GM18951 (cell line): Measurements from ENCODE around the gene KIFC3.
"Not testable (repeated sequence)": the region's sequence is repeated elsewhere in the genome, so short reads cannot be mapped to it uniquely, and the experiment has no call there.

ENCODE experiments used
- POLR2A ChIP-seq: IDR thresholded peaks from 4 replicates; pipeline ENCODE4 v1.6.1; 2011; ENCODE audit warnings: mild to moderate bottlenecking; ENCODE audit not compliant: insufficient read length, insufficient read depth; ENCODE audit errors: extremely low read depth
- in situ Hi-C: fragments of 300-500 bp; cut with MboI; formaldehyde crosslinking; loops from one replicate; pipeline ENCODE4 v1.12.0; 2022; ENCODE audit warnings: low sequenced_read_pairs, mixed read lengths, inconsistent platforms; ENCODE audit not compliant: unreplicated experiment

Gene KIFC3

GRCh38 chr16:57818377-57819064 lies 16.2 kb upstream of the KIFC3 start:
- TF ChIP-seq POLR2A, result no peak
- in situ Hi-C loops, result no loop called here

GRCh38 chr16:57817680-57818079 lies 15.4 kb upstream of the KIFC3 start:
- in situ Hi-C loops, result no loop called here
- TF ChIP-seq POLR2A, result no peak

- in situ Hi-C loops, result no loop called here
- TF ChIP-seq POLR2A, result no peak
Measured at GRCh38 chr16:57815987-57816745, 13.9 kb upstream of the KIFC3 start.

DNA sequence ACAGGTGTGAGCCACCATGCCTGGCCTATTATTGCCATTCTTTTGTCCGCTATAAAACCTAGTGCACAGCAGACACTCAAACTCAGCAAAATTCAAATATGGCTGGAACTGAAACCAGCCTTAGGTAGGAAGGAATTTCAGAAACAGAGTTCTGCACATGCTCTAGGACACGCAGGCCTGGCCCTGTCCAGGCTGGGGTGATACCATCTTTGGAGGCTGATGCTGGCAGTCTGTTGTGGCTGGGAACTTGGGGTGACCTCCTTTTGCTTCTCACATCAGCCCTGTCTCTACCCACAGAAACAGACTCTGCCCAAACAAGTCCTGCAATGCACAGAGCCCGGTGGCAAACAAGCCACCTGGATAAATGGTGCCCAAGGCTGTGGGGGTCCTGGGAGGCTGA lies 12.6 kb upstream of the KIFC3 start:
- in situ Hi-C loops, result no loop called here
- no peak for TF ChIP-seq POLR2A

DNA sequence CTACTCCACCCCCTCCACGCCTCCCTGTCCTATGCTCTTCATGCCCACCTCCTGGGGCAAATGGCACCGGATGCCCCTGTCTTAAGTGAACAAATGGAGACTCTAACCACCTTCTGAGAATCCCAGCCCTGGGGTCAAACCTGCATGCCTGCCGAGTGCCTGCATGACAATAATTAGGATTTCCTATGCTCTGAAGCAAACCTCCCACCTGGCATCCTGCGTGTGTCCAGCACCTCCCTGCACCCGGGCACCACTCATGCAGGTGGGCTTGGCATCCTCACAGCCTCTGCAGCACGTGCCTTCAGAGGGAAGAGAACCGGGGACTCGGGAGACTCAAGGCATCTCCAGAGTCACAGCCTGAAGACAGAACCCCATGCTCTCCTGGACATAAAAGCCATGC lies 11.2 kb upstream of the KIFC3 start:
- in situ Hi-C loops, result no loop called here
- TF ChIP-seq POLR2A, result no peak

- in situ Hi-C loops, result not testable (repeated sequence)
Measured at GRCh38 chr16:57811340-57811739, 9.0 kb upstream of the KIFC3 start.

GRCh38 chr16:57810197-57811031 lies 8.1 kb upstream of the KIFC3 start:
- in situ Hi-C loops, result no loop called here
- peak; percentile 64 for TF ChIP-seq POLR2A

GRCh38 chr16:57809276-57810196 lies 7.2 kb upstream of the KIFC3 start:
- no peak for TF ChIP-seq POLR2A
- in situ Hi-C loops, result no loop called here

DNA sequence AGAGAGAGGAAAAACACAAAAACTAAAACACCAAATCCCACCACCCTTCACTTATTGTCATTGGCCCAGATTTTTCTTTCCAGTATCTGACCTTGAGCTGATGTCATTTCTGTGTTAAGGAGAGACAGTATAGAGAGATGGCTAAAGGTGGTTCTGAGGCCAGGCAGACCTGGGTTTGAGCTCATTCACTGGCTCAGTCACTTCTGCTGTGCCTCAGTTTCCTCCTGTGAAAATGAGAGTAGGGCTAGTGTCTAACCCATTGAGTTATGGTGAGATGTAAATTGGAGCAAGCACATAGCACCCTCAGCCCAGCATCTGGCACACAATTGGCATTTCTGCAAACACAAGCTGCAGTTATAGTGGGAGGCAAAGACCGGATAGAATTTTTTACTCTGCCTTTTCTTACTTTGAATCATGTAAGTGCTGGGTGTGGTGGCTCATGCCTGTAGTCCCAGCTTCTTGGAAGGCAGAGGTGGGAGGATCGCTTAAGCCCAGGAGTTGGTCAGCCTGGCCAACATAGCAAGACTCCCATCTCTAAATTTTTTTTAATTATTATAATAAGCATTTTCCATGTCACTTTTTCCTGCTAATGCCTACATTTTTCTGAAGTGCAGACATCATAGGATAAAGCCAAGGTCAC lies 6.4 kb upstream of the KIFC3 start:
- in situ Hi-C loops, result no loop called here
- no peak for TF ChIP-seq POLR2A

DNA sequence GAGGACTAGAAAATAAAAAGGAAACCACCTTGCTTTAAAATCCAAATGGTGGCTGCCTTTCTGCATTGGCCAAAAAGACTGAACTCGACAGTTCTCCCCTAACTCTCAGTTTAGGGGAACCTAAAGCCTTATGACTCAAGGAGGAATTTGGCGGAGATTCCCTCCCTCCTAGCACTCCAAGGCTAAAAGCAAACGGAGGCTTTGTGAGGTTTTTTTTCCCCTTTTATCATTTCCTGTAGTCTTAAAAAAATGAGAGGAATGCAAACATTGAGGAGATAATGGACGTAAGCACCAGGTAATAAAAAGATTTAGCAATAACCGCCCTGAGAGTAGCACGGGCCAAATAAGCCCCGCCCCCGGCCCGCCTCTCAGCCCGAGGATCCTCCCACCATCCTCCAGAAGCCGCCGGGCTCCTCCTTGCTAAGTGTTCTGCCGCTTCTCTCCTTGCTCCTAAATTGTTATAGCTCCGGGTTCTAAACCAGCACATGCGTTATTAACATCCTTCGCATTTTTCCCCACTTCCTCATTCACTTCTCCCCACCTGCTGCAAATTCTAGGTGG lies 5.8 kb upstream of the KIFC3 start:
- TF ChIP-seq POLR2A, result no peak
- in situ Hi-C loops, result no loop called here

DNA sequence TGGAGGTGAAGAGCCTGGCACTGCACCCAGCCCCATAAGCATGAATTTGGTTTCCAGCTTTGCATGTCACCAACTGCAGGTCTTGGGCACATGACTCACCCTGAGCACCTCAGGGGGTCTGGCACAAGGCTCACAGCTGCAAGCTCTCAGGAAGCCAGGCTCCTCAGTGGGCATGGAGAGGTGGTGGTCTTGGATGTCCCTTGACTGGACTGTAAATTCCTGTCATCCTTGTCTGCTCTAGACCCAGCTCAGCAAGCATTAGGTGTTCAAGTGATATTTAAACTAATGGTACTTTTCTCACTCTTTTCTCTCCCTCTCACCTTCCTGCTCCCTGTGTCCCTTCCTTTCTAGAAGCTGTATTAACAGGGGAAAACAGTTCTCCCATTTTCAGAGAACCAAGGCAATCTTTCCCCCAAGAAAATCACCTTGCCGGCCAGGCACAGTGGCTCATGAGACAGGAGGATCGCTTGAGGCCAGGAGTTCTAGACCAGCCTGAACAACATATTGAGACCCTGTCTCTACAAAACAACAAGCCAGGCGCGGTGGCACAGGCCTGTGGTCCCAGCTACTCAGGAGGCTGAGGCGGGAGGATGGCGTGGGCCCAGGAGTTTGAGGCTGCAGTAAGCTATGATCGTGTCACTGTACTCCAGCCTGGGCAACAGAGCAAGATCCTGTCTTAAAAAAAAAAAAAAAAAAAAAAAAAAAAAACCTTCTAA lies 5.1 kb upstream of the KIFC3 start:
- in situ Hi-C loops, result no loop called here
- no peak for TF ChIP-seq POLR2A
